ENCODE data around the gene USP9X.

Gene USP9X

DNA sequence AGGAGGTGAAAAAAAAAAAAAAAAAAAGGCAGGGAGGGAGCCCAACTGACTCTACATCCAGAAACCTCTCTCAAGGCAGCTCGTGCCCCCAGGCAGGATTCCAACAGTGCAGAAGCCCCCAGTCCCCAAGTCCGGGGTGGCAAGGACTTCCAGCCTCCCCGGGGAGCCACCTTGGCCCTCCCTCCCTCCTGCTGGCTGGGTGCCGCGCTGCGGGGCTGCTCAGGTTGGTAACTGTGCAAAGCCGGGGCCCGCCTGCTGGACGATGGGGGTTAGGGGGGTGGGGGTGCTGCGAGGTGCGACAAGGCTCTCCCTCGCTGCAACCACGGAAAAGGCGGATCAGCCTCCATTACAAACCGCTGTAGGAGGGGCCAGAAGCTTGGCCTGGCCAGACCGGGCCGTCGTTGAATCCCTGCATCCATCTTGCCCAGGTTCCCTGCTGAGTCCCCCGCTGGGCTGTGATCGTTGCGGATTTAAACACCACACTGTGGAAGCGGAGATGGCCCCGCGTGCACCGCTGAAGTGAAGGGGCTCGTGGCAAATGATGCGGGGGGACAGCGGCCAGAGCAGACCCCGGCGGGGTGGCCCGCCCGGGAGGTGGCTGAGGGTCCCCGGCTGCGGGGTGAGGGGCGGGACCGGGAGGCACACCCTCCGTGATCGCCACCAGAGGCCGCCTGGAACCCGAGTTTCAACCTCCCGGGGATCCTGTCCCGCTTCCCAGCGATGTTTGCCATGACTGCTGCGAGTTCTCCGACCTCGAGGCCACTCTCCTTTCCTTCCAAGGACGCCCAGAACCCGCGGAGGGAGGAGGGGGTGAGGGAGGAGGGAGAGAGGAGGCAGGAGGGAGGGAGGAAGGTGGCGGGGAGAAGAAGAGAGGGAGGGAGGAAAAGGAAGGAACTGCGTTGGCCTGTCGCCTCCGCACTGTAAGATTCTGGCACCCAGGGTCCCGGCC lies 190.7 kb downstream of the USP9X start (continued):
- TF ChIP-seq, protein P1, sequence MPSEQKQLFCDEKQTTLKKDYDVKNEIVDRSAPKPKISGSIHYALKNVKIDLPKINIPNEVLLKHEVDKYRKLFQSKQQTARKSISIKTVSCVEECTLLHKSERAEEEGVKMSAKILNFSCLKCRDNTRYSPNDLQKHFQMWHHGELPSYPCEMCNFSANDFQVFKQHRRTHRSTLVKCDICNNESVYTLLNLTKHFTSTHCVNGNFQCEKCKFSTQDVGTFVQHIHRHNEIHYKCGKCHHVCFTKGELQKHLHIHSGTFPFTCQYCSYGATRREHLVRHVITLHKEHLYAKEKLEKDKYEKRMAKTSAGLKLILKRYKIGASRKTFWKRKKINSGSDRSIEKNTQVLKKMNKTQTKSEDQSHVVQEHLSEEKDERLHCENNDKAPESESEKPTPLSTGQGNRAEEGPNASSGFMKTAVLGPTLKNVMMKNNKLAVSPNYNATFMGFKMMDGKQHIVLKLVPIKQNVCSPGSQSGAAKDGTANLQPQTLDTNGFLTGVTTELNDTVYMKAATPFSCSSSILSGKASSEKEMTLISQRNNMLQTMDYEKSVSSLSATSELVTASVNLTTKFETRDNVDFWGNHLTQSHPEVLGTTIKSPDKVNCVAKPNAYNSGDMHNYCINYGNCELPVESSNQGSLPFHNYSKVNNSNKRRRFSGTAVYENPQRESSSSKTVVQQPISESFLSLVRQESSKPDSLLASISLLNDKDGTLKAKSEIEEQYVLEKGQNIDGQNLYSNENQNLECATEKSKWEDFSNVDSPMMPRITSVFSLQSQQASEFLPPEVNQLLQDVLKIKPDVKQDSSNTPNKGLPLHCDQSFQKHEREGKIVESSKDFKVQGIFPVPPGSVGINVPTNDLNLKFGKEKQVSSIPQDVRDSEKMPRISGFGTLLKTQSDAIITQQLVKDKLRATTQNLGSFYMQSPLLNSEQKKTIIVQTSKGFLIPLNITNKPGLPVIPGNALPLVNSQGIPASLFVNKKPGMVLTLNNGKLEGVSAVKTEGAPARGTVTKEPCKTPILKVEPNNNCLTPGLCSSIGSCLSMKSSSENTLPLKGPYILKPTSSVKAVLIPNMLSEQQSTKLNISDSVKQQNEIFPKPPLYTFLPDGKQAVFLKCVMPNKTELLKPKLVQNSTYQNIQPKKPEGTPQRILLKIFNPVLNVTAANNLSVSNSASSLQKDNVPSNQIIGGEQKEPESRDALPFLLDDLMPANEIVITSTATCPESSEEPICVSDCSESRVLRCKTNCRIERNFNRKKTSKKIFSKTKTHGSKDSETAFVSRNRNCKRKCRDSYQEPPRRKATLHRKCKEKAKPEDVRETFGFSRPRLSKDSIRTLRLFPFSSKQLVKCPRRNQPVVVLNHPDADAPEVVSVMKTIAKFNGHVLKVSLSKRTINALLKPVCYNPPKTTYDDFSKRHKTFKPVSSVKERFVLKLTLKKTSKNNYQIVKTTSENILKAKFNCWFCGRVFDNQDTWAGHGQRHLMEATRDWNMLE (tag by site-specific recombination; conservative IDR thresholded peaks at IDR 0.05; ENCODE audit: low read depth) = no peak
- TF ChIP-seq ZBTB1 (tag by site-specific recombination; IDR thresholded peaks at IDR 0.05) (no peak), SP3 (tag by site-specific recombination; IDR thresholded peaks at IDR 0.05) (peak; percentile 68), ZNF560 (tag by site-specific recombination; IDR thresholded peaks at IDR 0.05; ENCODE audit: borderline replicate concordance) (no peak), ZNF391 (tag by site-specific recombination; IDR thresholded peaks at IDR 0.05; ENCODE audit: borderline replicate concordance, low read depth) (no peak), ZNF629 (tag by site-specific recombination; IDR thresholded peaks at IDR 0.05) (peak; percentile 32; the same call in 1 of the 2 replicates), ZNF521 (tag by site-specific recombination; IDR thresholded peaks at IDR 0.05) (no peak), ZNF266 (tag by site-specific recombination; IDR thresholded peaks at IDR 0.05; ENCODE audit: low read depth) (no peak), ZNF777 (tag by site-specific recombination; IDR thresholded peaks at IDR 0.05; ENCODE audit: borderline replicate concordance) (no peak), BCL11A (tag by site-specific recombination; IDR thresholded peaks at IDR 0.05; ENCODE audit: low read depth) (no peak), ZNF785 (tag by site-specific recombination; IDR thresholded peaks at IDR 0.05) (no peak), ZNF660 (tag by site-specific recombination; IDR thresholded peaks at IDR 0.05) (no peak), RBAK (tag by site-specific recombination; IDR thresholded peaks at IDR 0.05) (no peak), ZIC2 (tag by site-specific recombination; IDR thresholded peaks at IDR 0.05) (peak; percentile 96), ZNF335 (tag by site-specific recombination; conservative IDR thresholded peaks at IDR 0.05) (peak; percentile 84), PRDM1 (tag by site-specific recombination; IDR thresholded peaks at IDR 0.05) (no peak), ZNF2 (tag by site-specific recombination; IDR thresholded peaks at IDR 0.05) (peak; percentile 44; the same call in 1 of the 2 replicates), ZNF645 (tag by site-specific recombination; IDR thresholded peaks at IDR 0.05) (no peak), ZNF404 (tag by site-specific recombination; IDR thresholded peaks at IDR 0.05) (no peak), SP2 (tag by site-specific recombination; IDR thresholded peaks at IDR 0.05) (peak; percentile 54), ZNF394 (tag by site-specific recombination; IDR thresholded peaks at IDR 0.05; ENCODE audit: borderline replicate concordance) (0 out of 2 replicates have a peak, but pooled peaks have one; percentile 49)
- TF ChIP-seq, protein P2, sequence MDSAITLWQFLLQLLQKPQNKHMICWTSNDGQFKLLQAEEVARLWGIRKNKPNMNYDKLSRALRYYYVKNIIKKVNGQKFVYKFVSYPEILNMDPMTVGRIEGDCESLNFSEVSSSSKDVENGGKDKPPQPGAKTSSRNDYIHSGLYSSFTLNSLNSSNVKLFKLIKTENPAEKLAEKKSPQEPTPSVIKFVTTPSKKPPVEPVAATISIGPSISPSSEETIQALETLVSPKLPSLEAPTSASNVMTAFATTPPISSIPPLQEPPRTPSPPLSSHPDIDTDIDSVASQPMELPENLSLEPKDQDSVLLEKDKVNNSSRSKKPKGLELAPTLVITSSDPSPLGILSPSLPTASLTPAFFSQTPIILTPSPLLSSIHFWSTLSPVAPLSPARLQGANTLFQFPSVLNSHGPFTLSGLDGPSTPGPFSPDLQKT (IDR thresholded peaks at IDR 0.05; ENCODE audit: borderline replicate concordance, low read depth, low read length) = no peak
- TF ChIP-seq, protein P3, sequence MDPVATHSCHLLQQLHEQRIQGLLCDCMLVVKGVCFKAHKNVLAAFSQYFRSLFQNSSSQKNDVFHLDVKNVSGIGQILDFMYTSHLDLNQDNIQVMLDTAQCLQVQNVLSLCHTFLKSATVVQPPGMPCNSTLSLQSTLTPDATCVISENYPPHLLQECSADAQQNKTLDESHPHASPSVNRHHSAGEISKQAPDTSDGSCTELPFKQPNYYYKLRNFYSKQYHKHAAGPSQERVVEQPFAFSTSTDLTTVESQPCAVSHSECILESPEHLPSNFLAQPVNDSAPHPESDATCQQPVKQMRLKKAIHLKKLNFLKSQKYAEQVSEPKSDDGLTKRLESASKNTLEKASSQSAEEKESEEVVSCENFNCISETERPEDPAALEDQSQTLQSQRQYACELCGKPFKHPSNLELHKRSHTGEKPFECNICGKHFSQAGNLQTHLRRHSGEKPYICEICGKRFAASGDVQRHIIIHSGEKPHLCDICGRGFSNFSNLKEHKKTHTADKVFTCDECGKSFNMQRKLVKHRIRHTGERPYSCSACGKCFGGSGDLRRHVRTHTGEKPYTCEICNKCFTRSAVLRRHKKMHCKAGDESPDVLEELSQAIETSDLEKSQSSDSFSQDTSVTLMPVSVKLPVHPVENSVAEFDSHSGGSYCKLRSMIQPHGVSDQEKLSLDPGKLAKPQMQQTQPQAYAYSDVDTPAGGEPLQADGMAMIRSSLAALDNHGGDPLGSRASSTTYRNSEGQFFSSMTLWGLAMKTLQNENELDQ (tag by site-specific recombination; IDR thresholded peaks at IDR 0.05; ENCODE audit: low read depth) = no peak
- TF ChIP-seq, protein P4, sequence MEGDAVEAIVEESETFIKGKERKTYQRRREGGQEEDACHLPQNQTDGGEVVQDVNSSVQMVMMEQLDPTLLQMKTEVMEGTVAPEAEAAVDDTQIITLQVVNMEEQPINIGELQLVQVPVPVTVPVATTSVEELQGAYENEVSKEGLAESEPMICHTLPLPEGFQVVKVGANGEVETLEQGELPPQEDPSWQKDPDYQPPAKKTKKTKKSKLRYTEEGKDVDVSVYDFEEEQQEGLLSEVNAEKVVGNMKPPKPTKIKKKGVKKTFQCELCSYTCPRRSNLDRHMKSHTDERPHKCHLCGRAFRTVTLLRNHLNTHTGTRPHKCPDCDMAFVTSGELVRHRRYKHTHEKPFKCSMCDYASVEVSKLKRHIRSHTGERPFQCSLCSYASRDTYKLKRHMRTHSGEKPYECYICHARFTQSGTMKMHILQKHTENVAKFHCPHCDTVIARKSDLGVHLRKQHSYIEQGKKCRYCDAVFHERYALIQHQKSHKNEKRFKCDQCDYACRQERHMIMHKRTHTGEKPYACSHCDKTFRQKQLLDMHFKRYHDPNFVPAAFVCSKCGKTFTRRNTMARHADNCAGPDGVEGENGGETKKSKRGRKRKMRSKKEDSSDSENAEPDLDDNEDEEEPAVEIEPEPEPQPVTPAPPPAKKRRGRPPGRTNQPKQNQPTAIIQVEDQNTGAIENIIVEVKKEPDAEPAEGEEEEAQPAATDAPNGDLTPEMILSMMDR (tag by site-specific recombination; IDR thresholded peaks at IDR 0.05) = peak; percentile 79
- TF ChIP-seq, protein P5, sequence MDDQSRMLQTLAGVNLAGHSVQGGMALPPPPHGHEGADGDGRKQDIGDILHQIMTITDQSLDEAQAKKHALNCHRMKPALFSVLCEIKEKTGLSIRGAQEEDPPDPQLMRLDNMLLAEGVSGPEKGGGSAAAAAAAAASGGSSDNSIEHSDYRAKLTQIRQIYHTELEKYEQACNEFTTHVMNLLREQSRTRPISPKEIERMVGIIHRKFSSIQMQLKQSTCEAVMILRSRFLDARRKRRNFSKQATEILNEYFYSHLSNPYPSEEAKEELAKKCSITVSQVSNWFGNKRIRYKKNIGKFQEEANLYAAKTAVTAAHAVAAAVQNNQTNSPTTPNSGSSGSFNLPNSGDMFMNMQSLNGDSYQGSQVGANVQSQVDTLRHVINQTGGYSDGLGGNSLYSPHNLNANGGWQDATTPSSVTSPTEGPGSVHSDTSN (CRISPR knock-in tag; IDR thresholded peaks at IDR 0.05) = no peak; the same call in 1 of the 2 replicates
